ENCODE results near the gene ZC3H12A.
A peak's percentile ranks its signal among the peaks of the same experiment; 100 is the strongest.

The ZC3H12A gene

GRCh38 chr1:37474046-37474696 lies at the start of gene ZC3H12A:
ZC3H12A (plus strand) TSS chr1:37474580; CDS start chr1:37475497, 917 bp downstream.
- peak; percentile 94 for DNase-seq

- DNase-seq: no peak
Observed at GRCh38 chr1:37425221-37425620, 49.2 kb upstream of the ZC3H12A start.

- DNase-seq: no peak
Observed at GRCh38 chr1:37429029-37429428, 45.4 kb upstream of the ZC3H12A start.

GRCh38 chr1:37430103-37430985 lies 44.0 kb upstream of the ZC3H12A start:
- no peak for DNase-seq

GRCh38 chr1:37432716-37433115 lies 41.7 kb upstream of the ZC3H12A start:
- DNase-seq: no peak

GRCh38 chr1:37433171-37433570 lies 41.2 kb upstream of the ZC3H12A start:
- no peak for DNase-seq

GRCh38 chr1:37434292-37435225 lies 39.8 kb upstream of the ZC3H12A start:
- DNase-seq: peak; percentile 83

GRCh38 chr1:37437087-37437486 lies 37.3 kb upstream of the ZC3H12A start:
- DNase-seq: no peak

GRCh38 chr1:37438037-37438868 lies 36.1 kb upstream of the ZC3H12A start:
- peak; percentile 56 for DNase-seq

- peak; percentile 63 for DNase-seq
Observed at GRCh38 chr1:37438869-37439343, 35.5 kb upstream of the ZC3H12A start.

- peak; percentile 93 for DNase-seq
Observed at GRCh38 chr1:37439349-37439995, 34.9 kb upstream of the ZC3H12A start.

GRCh38 chr1:37441490-37441889 lies 32.9 kb upstream of the ZC3H12A start:
- no peak for DNase-seq

GRCh38 chr1:37442139-37442538 lies 32.2 kb upstream of the ZC3H12A start:
- DNase-seq: no peak

GRCh38 chr1:37442644-37443043 lies 31.7 kb upstream of the ZC3H12A start:
- no peak for DNase-seq

- DNase-seq: no peak
Observed at GRCh38 chr1:37446874-37447273, 27.5 kb upstream of the ZC3H12A start.

GRCh38 chr1:37448185-37448584 lies 26.2 kb upstream of the ZC3H12A start:
- DNase-seq: no peak

- no peak for DNase-seq
Observed at GRCh38 chr1:37448691-37449417, 25.5 kb upstream of the ZC3H12A start.

- DNase-seq: no peak
Observed at GRCh38 chr1:37449936-37450335, 24.4 kb upstream of the ZC3H12A start.

- no peak for DNase-seq
Observed at GRCh38 chr1:37452416-37452815, 22.0 kb upstream of the ZC3H12A start.

- no peak for DNase-seq
Observed at GRCh38 chr1:37453647-37454046, 20.7 kb upstream of the ZC3H12A start.

- no peak for DNase-seq
Observed at GRCh38 chr1:37455516-37455915, 18.9 kb upstream of the ZC3H12A start.

Data from NCI-H82 (cell line).